A673 (cell line): Measurements from ENCODE around the gene ADGRG1. TPM values are rescaled to one million over a fixed set of nuclear protein-coding genes. Genes with fewer than 3 reads are reported as not detected.

Experiments used
- BruUV-seq: library from RNA; stranded (reverse); fragments of 400-500 nt; replicated peaks from 2 replicates; lab custom pipeline; 2021; lab: Mats Ljungman, UMichigan
- CTCF ChIA-PET: fragments of 300-600 bp; sonication (Branson Sonifier 250); formaldehyde crosslinking; loops from one replicate; lab custom pipeline; 2022; ENCODE audit warnings: antibody characterized with exemption; lab: Charles Lee
- POLR2A ChIA-PET: fragments of 300-600 bp; sonication (Branson Sonifier 250); formaldehyde crosslinking; loops from one replicate; lab custom pipeline; 2022; ENCODE audit warnings: antibody characterized with exemption; ENCODE audit not compliant: low non-redundant PET; lab: Charles Lee
- DNase-seq: peaks from one replicate; pipeline ENCODE4 v3.0.0-alpha.2; 2015; ENCODE audit warnings: low spot score
- H3K27ac ChIP-seq: fragments of 200-600 bp; sonication (generic); 2 replicates; pipeline ENCODE4 v1.5.1; 2016; ENCODE audit warnings: mixed run types, low read depth, mild to moderate bottlenecking, mixed read lengths, antibody characterized with exemption, low read length; ENCODE audit not compliant: poor library complexity, severe bottlenecking
- H3K27me3 ChIP-seq: fragments of 200-600 bp; sonication (generic); replicated peaks from 2 replicates; pipeline ENCODE4 v1.6.1; 2017; ENCODE audit warnings: mixed run types, low read depth, mild to moderate bottlenecking, mixed read lengths, antibody characterized with exemption, low read length; ENCODE audit not compliant: insufficient read depth, poor library complexity
- H3K36me3 ChIP-seq: fragments of 200-600 bp; sonication (generic); 2 replicates; pipeline ENCODE4 v1.6.1; 2016; ENCODE audit warnings: mixed run types, mild to moderate bottlenecking, mixed read lengths, antibody characterized with exemption, low read length; ENCODE audit not compliant: insufficient read depth, poor library complexity, severe bottlenecking
- H3K4me1 ChIP-seq: fragments of 200-600 bp; sonication (generic); 2 replicates; pipeline ENCODE4 v1.6.1; 2017; ENCODE audit warnings: mixed run types, mild to moderate bottlenecking, mixed read lengths, antibody characterized with exemption, low read length; ENCODE audit not compliant: insufficient read depth, poor library complexity, severe bottlenecking
- H3K4me3 ChIP-seq: fragments of 200-600 bp; sonication (generic); 2 replicates; pipeline ENCODE4 v1.5.1; 2016; ENCODE audit warnings: low read depth, mixed run types, mild to moderate bottlenecking, mixed read lengths, low read length; ENCODE audit not compliant: poor library complexity, severe bottlenecking
- H3K9me3 ChIP-seq: fragments of 200-600 bp; sonication (generic); 2 replicates; pipeline ENCODE4 v1.6.1; 2016; ENCODE audit warnings: mixed run types, low read depth, mild to moderate bottlenecking, mixed read lengths, antibody characterized with exemption, low read length; ENCODE audit not compliant: poor library complexity, severe bottlenecking
- EZH2 ChIP-seq: fragments of 200-600 bp; sonication (generic); IDR thresholded peaks from 2 replicates; pipeline ENCODE4 v1.6.1; 2017; ENCODE audit warnings: borderline replicate concordance, low read depth, mild to moderate bottlenecking, mixed read lengths, antibody characterized with exemption, low read length; ENCODE audit not compliant: poor library complexity, severe bottlenecking
- intact Hi-C: fragments of 100-400 bp; cut with micrococcal nuclease; formaldehyde crosslinking; loops from one replicate; pipeline ENCODE4 v1.10.0; 2022; ENCODE audit not compliant: unreplicated experiment
- total RNA-seq: library from RNA; stranded (reverse); gene quantifications from 2 replicates; pipeline ENCODE4 v1.2.3, GENCODE V29; 2021
- TF ChIP-seq, protein P1 (sequence below): fragments of 300-800, 200-600 bp; sonication (generic); conservative IDR thresholded peaks from 2 replicates; pipeline ENCODE4 v1.5.1; 2017; ENCODE audit warnings: low read depth, mild to moderate bottlenecking, antibody characterized with exemption, low read length, moderate library complexity, mixed read lengths

Gene ADGRG1
- total RNA-seq, 1 experiment from 2014 or later: 0.75 TPM

DNA sequence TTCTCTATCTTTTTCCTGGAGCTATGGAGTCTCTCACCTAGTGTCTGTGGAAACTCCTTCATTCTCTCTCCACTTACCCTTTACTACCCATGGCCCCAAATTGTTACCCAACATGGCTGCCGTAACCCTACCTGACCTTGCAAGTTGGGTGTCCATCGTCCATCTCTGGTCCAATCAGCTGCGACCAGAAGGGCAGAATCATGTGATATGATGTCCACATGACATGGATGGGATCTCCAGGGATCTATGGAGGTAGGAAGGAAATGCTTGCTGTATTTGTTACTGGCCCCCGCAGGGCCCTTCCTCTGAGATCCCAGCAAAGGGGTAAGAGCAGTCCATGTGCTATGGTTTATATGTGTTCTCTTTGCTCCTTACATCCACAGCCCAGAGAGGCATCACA is 58.1 kb downstream of the ADGRG1 start:
- POLR2A ChIA-PET: interaction anchor here (0.6 kb wide), 1 partner anchor 55 kb away, joined by 3 read pairs; no protein-coding TSS in a partner anchor
- DNase-seq: no peak

DNA sequence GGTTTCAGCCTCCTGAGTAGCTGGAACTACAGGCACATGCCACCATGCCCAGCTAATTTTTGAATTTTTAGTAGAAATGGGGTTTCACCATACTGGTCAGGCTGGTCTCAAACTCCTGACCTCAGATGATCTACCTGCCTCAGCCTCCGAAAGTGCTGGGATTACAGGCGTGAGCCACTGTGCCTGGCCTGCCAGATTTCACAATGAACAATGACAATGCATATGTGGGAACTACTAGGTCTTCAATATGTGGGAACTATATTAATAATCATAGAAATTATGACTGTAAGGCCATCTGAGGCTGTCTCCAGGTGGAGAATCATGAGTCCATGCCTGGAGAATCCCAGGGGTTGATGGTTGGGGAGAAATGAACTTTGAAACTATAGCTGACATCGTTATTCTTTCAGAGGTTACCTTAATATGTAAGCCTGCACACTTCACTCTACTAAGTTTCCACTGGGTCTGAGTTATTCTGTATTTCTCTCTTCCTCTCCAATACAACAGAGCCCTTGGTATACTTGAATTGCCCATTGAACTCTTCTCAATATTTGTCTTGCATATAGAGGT is 59.0 kb downstream of the ADGRG1 start:
- Histone ChIP-seq H3K36me3 (no peaks in the 10 kb centered on the region), H3K9me3 (no peaks in the 10 kb centered on the region), H3K4me3 (no peak overlapping the region), H3K4me1 (no peaks in the 10 kb centered on the region), H3K27me3 (no peaks in the 10 kb centered on the region), H3K27ac (no peak overlapping the region)
- POLR2A ChIA-PET: no interaction called here
- no peak for DNase-seq
- intact Hi-C loops: no loop called here
- TF ChIP-seq, protein P1, sequence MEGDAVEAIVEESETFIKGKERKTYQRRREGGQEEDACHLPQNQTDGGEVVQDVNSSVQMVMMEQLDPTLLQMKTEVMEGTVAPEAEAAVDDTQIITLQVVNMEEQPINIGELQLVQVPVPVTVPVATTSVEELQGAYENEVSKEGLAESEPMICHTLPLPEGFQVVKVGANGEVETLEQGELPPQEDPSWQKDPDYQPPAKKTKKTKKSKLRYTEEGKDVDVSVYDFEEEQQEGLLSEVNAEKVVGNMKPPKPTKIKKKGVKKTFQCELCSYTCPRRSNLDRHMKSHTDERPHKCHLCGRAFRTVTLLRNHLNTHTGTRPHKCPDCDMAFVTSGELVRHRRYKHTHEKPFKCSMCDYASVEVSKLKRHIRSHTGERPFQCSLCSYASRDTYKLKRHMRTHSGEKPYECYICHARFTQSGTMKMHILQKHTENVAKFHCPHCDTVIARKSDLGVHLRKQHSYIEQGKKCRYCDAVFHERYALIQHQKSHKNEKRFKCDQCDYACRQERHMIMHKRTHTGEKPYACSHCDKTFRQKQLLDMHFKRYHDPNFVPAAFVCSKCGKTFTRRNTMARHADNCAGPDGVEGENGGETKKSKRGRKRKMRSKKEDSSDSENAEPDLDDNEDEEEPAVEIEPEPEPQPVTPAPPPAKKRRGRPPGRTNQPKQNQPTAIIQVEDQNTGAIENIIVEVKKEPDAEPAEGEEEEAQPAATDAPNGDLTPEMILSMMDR: no peak
- TF ChIP-seq EZH2: no peak
- CTCF ChIA-PET: no interaction called here
- no TSS peak for BruUV-seq

More for the DNA sequence above, 58.1 kb downstream of the ADGRG1 start:
- H3K4me1 ChIP-seq: no peaks in the 10 kb centered on the region
- intact Hi-C loops: no loop called here
- H3K36me3 ChIP-seq: no peaks in the 10 kb centered on the region
- H3K4me3 ChIP-seq: no peak overlapping the region
- no peaks in the 10 kb centered on the region for H3K27me3 ChIP-seq
- TF ChIP-seq, protein P1: no peak
- TF ChIP-seq EZH2: no peak
- no TSS peak for BruUV-seq
- CTCF ChIA-PET: no interaction called here
- no peak overlapping the region for H3K27ac ChIP-seq
- no peaks in the 10 kb centered on the region for H3K9me3 ChIP-seq

DNA sequence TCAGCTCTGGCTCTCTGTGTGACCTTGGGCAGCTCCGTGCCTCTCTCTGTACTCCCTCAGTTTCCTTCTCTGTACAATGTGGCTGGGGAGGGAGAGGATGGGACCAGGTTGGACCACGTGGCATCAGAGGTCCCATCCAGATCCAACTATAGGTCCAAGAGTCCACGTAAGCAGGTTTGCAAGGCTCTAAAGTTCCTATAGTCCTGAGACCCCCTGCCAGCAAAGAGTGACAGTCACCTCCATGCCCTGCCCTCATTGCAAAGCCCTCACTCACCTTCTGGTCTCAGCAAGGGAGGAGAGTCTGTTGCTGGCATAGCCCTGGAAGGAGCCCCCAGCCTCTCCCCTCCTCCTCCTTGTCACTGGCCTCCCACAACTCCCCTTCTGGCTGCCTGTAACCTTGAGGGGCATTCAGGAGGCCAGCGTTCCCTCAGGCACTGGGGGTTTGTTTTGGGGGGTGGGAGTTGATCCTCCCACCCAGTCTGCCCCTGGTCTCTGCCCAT is 60.1 kb downstream of the ADGRG1 start:
- CTCF ChIA-PET: no interaction called here
- H3K4me3 ChIP-seq: no peak overlapping the region
- H3K27me3 ChIP-seq: no peaks in the 10 kb centered on the region
- TF ChIP-seq, protein P1: no peak
- TF ChIP-seq EZH2: no peak
- no peak for DNase-seq
- POLR2A ChIA-PET: no interaction called here
- intact Hi-C loops: no loop called here
- H3K36me3 ChIP-seq: no peaks in the 10 kb centered on the region
- no peaks in the 10 kb centered on the region for H3K4me1 ChIP-seq
- H3K9me3 ChIP-seq: no peaks in the 10 kb centered on the region
- no TSS peak for BruUV-seq
- H3K27ac ChIP-seq: no peak overlapping the region
